KMS-11 (cell line): ENCODE measurements around the gene KRT9.

Experiments
- H2AFZ ChIP-seq: fragments of 200-600 bp; sonication (generic); 2 replicates; pipeline ENCODE4 v1.6.1; 2016; ENCODE audit warnings: antibody characterized with exemption, mixed run types, low read depth
- H3K27ac ChIP-seq: fragments of 200-600 bp; sonication (generic); 2 replicates; pipeline ENCODE4 v1.6.1; 2016; ENCODE audit warnings: mild to moderate bottlenecking, mixed run types
- H3K27me3 ChIP-seq: fragments of 200-600 bp; sonication (generic); 2 replicates; pipeline ENCODE4 v1.6.1; 2017; ENCODE audit warnings: mild to moderate bottlenecking, low read depth, mixed run types, moderate library complexity; ENCODE audit not compliant: insufficient read depth
- H3K36me3 ChIP-seq: fragments of 200-600 bp; sonication (generic); 2 replicates; pipeline ENCODE4 v1.6.1; 2017; ENCODE audit warnings: mild to moderate bottlenecking, mixed run types; ENCODE audit not compliant: insufficient read depth
- H3K4me1 ChIP-seq: fragments of 200-600 bp; sonication (generic); 2 replicates; pipeline ENCODE4 v1.6.1; 2016; ENCODE audit warnings: mild to moderate bottlenecking, low read depth, mixed run types; ENCODE audit not compliant: poor library complexity, severe bottlenecking
- H3K4me2 ChIP-seq: fragments of 200-600 bp; sonication (generic); 2 replicates; pipeline ENCODE4 v1.7.0; 2016; ENCODE audit warnings: mild to moderate bottlenecking, mixed run types
- H3K4me3 ChIP-seq: fragments of 200-600 bp; sonication (generic); IDR thresholded peaks from 2 replicates; pipeline ENCODE4 v1.6.1; 2017; ENCODE audit warnings: low read depth, low read length, mixed read lengths; ENCODE audit not compliant: insufficient read depth
- H3K79me2 ChIP-seq: fragments of 200-600 bp; sonication (generic); 2 replicates; pipeline ENCODE4 v1.6.1; 2016; ENCODE audit warnings: low read depth, mixed run types; ENCODE audit not compliant: insufficient read depth
- H3K9ac ChIP-seq: fragments of 200-600 bp; sonication (generic); 2 replicates; pipeline ENCODE4 v1.6.1; 2016; ENCODE audit warnings: mild to moderate bottlenecking, mixed run types
- H4K20me1 ChIP-seq: fragments of 200-600 bp; sonication (generic); 2 replicates; pipeline ENCODE4 v1.6.1; 2016; ENCODE audit warnings: mild to moderate bottlenecking, mixed run types; ENCODE audit not compliant: insufficient read depth
- TF ChIP-seq, protein P1 (sequence below): fragments of 200-600 bp; sonication (generic); conservative IDR thresholded peaks from 2 replicates; pipeline ENCODE4 v1.6.1; 2017; ENCODE audit warnings: low read depth, mild to moderate bottlenecking, antibody characterized with exemption, low read length, moderate library complexity, mixed read lengths

KRT9 gene

DNA sequence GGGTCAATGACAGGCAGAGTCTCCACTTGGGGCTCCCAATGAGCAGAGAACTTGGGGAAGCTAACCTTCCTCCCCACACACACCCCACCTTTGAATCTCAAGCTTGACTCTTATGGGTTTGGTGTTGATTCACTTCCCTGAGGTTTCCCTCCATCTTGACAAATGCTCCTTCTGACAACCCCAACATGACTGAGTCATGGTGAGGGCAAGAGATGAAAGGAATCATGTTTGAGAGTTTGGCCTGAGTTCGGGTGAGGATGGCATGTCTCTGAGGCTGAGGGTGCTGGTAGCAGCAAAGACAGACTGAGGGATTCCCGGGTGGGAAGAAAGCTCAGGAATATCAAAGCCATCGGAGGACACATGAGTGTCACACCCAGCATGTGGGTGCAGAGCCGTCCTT is 18.7 kb downstream of the KRT9 start:
- TF ChIP-seq, protein P1, sequence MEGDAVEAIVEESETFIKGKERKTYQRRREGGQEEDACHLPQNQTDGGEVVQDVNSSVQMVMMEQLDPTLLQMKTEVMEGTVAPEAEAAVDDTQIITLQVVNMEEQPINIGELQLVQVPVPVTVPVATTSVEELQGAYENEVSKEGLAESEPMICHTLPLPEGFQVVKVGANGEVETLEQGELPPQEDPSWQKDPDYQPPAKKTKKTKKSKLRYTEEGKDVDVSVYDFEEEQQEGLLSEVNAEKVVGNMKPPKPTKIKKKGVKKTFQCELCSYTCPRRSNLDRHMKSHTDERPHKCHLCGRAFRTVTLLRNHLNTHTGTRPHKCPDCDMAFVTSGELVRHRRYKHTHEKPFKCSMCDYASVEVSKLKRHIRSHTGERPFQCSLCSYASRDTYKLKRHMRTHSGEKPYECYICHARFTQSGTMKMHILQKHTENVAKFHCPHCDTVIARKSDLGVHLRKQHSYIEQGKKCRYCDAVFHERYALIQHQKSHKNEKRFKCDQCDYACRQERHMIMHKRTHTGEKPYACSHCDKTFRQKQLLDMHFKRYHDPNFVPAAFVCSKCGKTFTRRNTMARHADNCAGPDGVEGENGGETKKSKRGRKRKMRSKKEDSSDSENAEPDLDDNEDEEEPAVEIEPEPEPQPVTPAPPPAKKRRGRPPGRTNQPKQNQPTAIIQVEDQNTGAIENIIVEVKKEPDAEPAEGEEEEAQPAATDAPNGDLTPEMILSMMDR = no peak
- Histone ChIP-seq H3K4me2 (no peak overlapping the region), H3K27me3 (peaks cover 14% of the 10 kb centered on the region; the same call in 1 of the 2 replicates), H2AFZ (no peak overlapping the region), H3K79me2 (no peaks in the 10 kb centered on the region), H4K20me1 (no peaks in the 10 kb centered on the region), H3K36me3 (no peaks in the 10 kb centered on the region), H3K4me1 (peaks cover 12% of the 10 kb centered on the region), H3K9ac (no peak overlapping the region), H3K4me3 (no peak overlapping the region), H3K27ac (no peak overlapping the region)

DNA sequence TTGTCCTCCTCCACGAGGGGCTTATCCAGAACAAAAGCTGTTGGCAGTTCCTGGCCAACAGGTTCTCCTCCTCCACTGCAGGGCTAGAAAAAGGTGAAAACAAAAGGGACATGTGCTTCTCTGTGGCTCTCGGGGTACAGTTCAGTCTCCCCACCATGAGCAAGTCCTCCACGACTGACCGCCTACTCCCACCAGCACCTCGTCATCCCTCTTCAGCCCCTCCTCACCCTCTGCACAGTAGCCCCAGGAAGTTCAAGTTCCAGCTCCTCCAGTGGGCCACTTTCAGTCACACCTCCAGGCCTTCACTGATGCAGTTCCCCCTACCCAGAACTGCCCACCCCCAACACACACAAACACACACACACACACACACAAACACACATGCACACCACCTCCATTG is 19.4 kb downstream of the KRT9 start:
- Histone ChIP-seq H3K36me3 (no peaks in the 10 kb centered on the region), H3K4me1 (peaks cover 12% of the 10 kb centered on the region), H4K20me1 (no peaks in the 10 kb centered on the region), H3K27me3 (peaks cover 14% of the 10 kb centered on the region; the same call in 1 of the 2 replicates), H3K4me2 (no peak overlapping the region), H3K27ac (no peak overlapping the region), H2AFZ (no peak overlapping the region), H3K4me3 (no peak overlapping the region), H3K9ac (no peak overlapping the region), H3K79me2 (no peaks in the 10 kb centered on the region)
- TF ChIP-seq, protein P1 = no peak

DNA sequence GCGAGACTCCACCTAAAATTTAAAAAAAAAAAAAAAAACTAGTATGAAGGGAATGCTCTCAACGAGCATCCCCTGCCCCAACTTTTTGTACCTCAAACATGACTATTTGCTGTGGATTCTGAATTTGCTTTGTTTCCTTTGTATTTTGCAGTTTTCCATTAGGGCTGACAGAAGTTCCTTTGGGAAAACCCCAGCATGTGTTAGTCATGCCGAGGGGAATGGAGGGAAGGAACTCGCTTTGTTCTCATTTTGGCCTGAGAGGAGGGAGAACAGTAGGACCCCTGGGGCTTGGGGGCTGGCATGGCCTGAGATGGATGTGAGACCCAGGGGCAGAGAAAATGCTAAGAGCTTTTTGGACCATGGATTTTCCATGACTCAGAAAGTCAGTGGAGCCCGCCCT is 20.5 kb downstream of the KRT9 start:
- Histone ChIP-seq H3K4me3 (no peak overlapping the region), H3K27ac (no peak overlapping the region), H3K79me2 (no peaks in the 10 kb centered on the region), H4K20me1 (no peaks in the 10 kb centered on the region), H2AFZ (no peak overlapping the region), H3K27me3 (peaks cover 9% of the 10 kb centered on the region; the same call in 1 of the 2 replicates), H3K4me1 (peaks cover 12% of the 10 kb centered on the region), H3K9ac (no peak overlapping the region), H3K36me3 (no peaks in the 10 kb centered on the region), H3K4me2 (no peak overlapping the region)
- TF ChIP-seq, protein P1 = no peak

DNA sequence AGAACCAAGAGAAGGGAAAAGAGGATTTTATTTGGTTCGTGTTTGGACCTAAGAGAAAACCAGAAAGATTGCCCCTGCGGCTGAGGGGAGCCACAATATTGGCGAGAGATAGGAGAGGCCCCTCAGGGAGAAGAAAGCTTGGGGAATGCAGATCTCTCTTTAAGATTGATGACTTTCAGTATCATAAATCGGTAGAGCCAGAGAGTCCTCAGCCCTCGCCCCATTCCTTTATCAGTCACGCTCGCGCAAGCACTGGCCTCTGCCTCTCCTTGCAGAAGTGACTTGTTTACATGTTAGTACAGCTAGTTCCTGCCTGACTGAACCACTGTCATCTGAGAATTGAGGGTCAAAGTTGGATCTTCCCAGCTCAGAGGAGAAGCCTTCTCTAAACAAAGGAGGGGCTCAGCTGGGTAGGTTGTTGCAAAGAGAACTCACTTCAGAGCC is 22.2 kb downstream of the KRT9 start:
- peak overlapping the region; percentile 52 for H3K4me2 ChIP-seq
- no peak overlapping the region for H3K4me3 ChIP-seq
- H3K27ac ChIP-seq = no peak overlapping the region
- TF ChIP-seq, protein P1 = no peak
- peak overlapping the region; percentile 81 for H2AFZ ChIP-seq
- H3K9ac ChIP-seq = no peak overlapping the region
- no peaks in the 10 kb centered on the region for H3K36me3 ChIP-seq
- no peaks in the 10 kb centered on the region for H3K79me2 ChIP-seq
- peaks cover 1% of the 10 kb centered on the region; the same call in 1 of the 2 replicates for H3K27me3 ChIP-seq
- H3K4me1 ChIP-seq = peaks cover 12% of the 10 kb centered on the region
- H4K20me1 ChIP-seq = no peaks in the 10 kb centered on the region
